DND-41 (cell line): ENCODE measurements around the gene TOMM5.

Experiments
- ATAC-seq: fragments of 200-7000 bp; cut with Tn5 transposase; 3 replicates; pipeline ENCODE4 v1.9.1; 2021; ENCODE audit warnings: low read depth; ENCODE audit not compliant: insufficient read depth
- DNase-seq: peaks from one replicate; pipeline ENCODE4 v3.0.0-alpha.2; 2020
- H2AFZ ChIP-seq: 2 replicates; pipeline ENCODE4 v1.6.0; 2012; ENCODE audit warnings: low read depth, low read length
- H3K27ac ChIP-seq: 2 replicates; pipeline ENCODE4 v1.5.1; 2012; ENCODE audit warnings: low read length, inconsistent platforms
- H3K27me3 ChIP-seq: fragments of 200-600 bp; sonication (generic); 2 replicates; pipeline ENCODE4 v1.6.0; 2012; ENCODE audit warnings: low read length, mild to moderate bottlenecking, inconsistent platforms; ENCODE audit not compliant: insufficient read depth, poor library complexity
- H3K36me3 ChIP-seq: 2 replicates; pipeline ENCODE4 v1.5.1; 2012; ENCODE audit warnings: low read length, inconsistent platforms; ENCODE audit not compliant: insufficient read depth
- H3K4me1 ChIP-seq: 2 replicates; pipeline ENCODE4 v1.5.1; 2012; ENCODE audit warnings: mild to moderate bottlenecking, low read length; ENCODE audit not compliant: insufficient read depth
- H3K4me2 ChIP-seq: 2 replicates; pipeline ENCODE4 v1.6.0; 2012; ENCODE audit warnings: mild to moderate bottlenecking, moderate library complexity, low read length, inconsistent platforms; ENCODE audit not compliant: insufficient read depth
- H3K4me3 ChIP-seq, 2 experiments: fragments of 200-600 bp in 1 of 2; shearing (Covaris generic) in 1 of 2; 2 replicates each; pipeline ENCODE4 v1.5.1; 2012 to 2016; ENCODE audit warnings: inconsistent platforms in 2 of 2, low read length in 2 of 2, mild to moderate bottlenecking in 2 of 2, low read depth in 1 of 2, moderate library complexity in 1 of 2
- H3K79me2 ChIP-seq: 2 replicates; pipeline ENCODE4 v1.6.0; 2012; ENCODE audit warnings: low read length, inconsistent platforms; ENCODE audit not compliant: insufficient read depth
- H3K9ac ChIP-seq: 2 replicates; pipeline ENCODE4 v1.6.0; 2012; ENCODE audit warnings: low read depth, mild to moderate bottlenecking, inconsistent platforms, low read length, moderate library complexity
- H3K9me3 ChIP-seq: 2 replicates; pipeline ENCODE4 v1.5.1; 2012; ENCODE audit warnings: low read length, moderate library complexity, mild to moderate bottlenecking, inconsistent platforms; ENCODE audit not compliant: insufficient read depth, severe bottlenecking
- H4K20me1 ChIP-seq: 2 replicates; pipeline ENCODE4 v1.6.0; 2012; ENCODE audit warnings: low read length; ENCODE audit not compliant: insufficient read depth
- EZH2 ChIP-seq: IDR thresholded peaks from 3 replicates; pipeline ENCODE4 v1.6.1; 2012; ENCODE audit warnings: borderline replicate concordance, low read depth, mild to moderate bottlenecking, moderate library complexity, low read length, inconsistent platforms; ENCODE audit not compliant: severe bottlenecking
- TF ChIP-seq, protein P1 (sequence below): IDR thresholded peaks from 2 replicates; pipeline ENCODE4 v1.5.1; 2012; ENCODE audit warnings: borderline replicate concordance, low read length, moderate library complexity, mild to moderate bottlenecking; ENCODE audit not compliant: poor library complexity, severe bottlenecking; ENCODE audit errors: extremely low read depth

TOMM5 gene

DNA sequence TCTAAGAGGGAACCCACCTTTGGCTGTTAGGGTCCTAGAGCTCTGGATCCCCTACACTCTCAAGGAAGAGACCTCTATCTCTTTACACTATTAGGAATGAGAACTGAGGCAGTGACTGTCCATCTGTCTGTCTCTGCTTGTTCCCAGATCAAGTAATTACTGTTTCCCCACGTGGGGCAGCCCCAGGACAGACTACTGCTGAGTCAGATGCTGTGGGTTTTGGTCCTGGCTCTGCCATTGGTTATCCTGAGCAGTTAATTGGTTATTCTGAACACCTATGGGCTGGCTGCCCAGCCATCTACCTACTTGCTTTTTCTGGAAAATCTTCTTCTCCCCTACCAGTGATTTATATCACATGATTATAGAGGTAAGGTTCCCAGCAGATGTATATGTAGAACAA lies 49.5 kb downstream of the TOMM5 start:
- Histone ChIP-seq H3K4me2 (no peak overlapping the region), H3K9ac (no peak overlapping the region), H3K79me2 (no peaks in the 10 kb centered on the region), H3K4me3 (no peak overlapping the region), H3K36me3 (peaks cover 3% of the 10 kb centered on the region; the same call in 1 of the 2 replicates), H3K27ac (no peak overlapping the region), H3K27me3 (no peaks in the 10 kb centered on the region), H3K9me3 (no peaks in the 10 kb centered on the region), H3K4me1 (no peaks in the 10 kb centered on the region), H4K20me1 (no peaks in the 10 kb centered on the region), H2AFZ (no peak overlapping the region)
- no peak for DNase-seq
- ATAC-seq, result no peak
- TF ChIP-seq EZH2, result no peak
- TF ChIP-seq, protein P1, sequence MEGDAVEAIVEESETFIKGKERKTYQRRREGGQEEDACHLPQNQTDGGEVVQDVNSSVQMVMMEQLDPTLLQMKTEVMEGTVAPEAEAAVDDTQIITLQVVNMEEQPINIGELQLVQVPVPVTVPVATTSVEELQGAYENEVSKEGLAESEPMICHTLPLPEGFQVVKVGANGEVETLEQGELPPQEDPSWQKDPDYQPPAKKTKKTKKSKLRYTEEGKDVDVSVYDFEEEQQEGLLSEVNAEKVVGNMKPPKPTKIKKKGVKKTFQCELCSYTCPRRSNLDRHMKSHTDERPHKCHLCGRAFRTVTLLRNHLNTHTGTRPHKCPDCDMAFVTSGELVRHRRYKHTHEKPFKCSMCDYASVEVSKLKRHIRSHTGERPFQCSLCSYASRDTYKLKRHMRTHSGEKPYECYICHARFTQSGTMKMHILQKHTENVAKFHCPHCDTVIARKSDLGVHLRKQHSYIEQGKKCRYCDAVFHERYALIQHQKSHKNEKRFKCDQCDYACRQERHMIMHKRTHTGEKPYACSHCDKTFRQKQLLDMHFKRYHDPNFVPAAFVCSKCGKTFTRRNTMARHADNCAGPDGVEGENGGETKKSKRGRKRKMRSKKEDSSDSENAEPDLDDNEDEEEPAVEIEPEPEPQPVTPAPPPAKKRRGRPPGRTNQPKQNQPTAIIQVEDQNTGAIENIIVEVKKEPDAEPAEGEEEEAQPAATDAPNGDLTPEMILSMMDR, result no peak

DNA sequence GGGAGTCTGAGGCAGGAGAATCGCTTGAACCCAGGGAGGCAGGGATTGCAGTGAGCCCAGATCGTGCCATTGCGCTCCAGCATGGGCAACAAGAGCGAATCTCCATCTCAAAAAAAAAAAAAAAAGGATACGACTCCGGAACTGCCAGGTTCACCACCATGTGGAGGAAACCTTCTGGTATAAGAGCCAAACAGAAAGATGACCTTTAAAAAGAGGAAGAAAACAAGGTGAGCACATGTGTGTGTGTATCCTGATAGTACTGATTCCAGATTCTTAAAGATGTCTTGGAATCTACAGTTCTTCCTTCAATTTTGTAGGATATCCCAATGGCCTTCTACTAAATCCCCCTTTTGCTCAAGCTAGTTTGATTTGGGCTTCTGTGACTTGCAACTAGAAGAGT lies 49.9 kb downstream of the TOMM5 start:
- H3K27me3 ChIP-seq, result no peaks in the 10 kb centered on the region
- H3K27ac ChIP-seq, result no peak overlapping the region
- H3K4me3 ChIP-seq, result no peak overlapping the region
- no peak overlapping the region for H3K4me2 ChIP-seq
- DNase-seq (no peak), ATAC-seq (no peak)
- H3K36me3 ChIP-seq, result peaks cover 5% of the 10 kb centered on the region; the same call in 1 of the 2 replicates
- H4K20me1 ChIP-seq, result no peaks in the 10 kb centered on the region
- no peaks in the 10 kb centered on the region for H3K9me3 ChIP-seq
- H2AFZ ChIP-seq, result no peak overlapping the region
- TF ChIP-seq EZH2, result no peak
- TF ChIP-seq, protein P1, result no peak
- no peaks in the 10 kb centered on the region for H3K79me2 ChIP-seq
- no peak overlapping the region for H3K9ac ChIP-seq
- H3K4me1 ChIP-seq, result no peaks in the 10 kb centered on the region

DNA sequence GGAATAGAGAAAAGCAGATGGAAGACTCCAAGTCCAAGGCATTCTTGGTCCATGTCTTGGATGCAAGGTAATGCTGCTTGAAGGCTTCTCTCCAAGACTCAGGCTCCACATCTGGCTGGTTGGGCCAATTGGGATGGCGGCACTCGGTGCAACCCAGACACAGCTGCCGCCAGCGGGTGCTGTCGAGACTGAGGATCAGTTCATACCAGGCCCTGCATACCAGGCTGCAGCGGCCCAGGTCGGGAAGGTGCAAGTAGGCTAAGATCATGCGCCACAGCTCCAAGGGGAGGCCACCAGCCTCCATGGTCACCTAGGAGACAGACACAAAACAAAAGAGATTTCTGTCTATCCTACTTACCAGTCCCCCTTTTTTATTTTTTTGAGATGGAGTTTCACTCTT lies 50.9 kb downstream of the TOMM5 start:
- no peak for DNase-seq
- H4K20me1 ChIP-seq, result no peaks in the 10 kb centered on the region
- H3K4me3 ChIP-seq, result no peak overlapping the region
- H2AFZ ChIP-seq, result no peak overlapping the region
- no peak for TF ChIP-seq EZH2
- TF ChIP-seq, protein P1, result no peak
- no peak for ATAC-seq
- no peak overlapping the region for H3K27ac ChIP-seq
- H3K27me3 ChIP-seq, result no peaks in the 10 kb centered on the region
- H3K4me1 ChIP-seq, result no peaks in the 10 kb centered on the region
- no peak overlapping the region for H3K9ac ChIP-seq
- no peak overlapping the region for H3K4me2 ChIP-seq
- H3K79me2 ChIP-seq, result no peaks in the 10 kb centered on the region
- peaks cover 11% of the 10 kb centered on the region; the same call in 1 of the 2 replicates for H3K36me3 ChIP-seq
- no peaks in the 10 kb centered on the region for H3K9me3 ChIP-seq

DNA sequence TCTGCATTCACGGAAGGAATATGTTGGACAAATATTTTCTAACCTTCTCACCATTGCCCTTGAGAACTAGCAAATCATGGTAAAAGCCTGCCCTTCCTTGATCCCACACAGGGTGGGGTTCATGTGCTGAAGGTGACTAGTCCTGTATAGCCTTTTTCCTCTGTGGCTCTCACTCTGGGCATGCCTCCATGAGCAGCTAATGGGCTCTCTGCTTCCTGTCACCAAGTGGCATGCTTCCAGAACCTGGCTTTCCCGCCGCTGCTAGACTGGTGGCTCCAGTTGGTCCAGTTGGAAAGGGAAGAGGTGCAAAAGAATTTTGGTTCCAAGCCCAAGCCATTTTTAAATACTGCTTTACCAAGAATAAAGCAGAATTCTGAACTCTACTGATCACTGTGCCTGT lies 51.8 kb downstream of the TOMM5 start:
- H3K27ac ChIP-seq, result no peak overlapping the region
- no peak overlapping the region for H3K9ac ChIP-seq
- ATAC-seq (no peak), DNase-seq (no peak)
- no peak overlapping the region for H3K4me3 ChIP-seq
- no peak overlapping the region for H2AFZ ChIP-seq
- no peaks in the 10 kb centered on the region for H3K4me1 ChIP-seq
- no peaks in the 10 kb centered on the region for H4K20me1 ChIP-seq
- H3K36me3 ChIP-seq, result peaks cover 14% of the 10 kb centered on the region; the same call in 1 of the 2 replicates
- TF ChIP-seq, protein P1, result no peak
- no peak for TF ChIP-seq EZH2
- H3K4me2 ChIP-seq, result no peak overlapping the region
- no peaks in the 10 kb centered on the region for H3K9me3 ChIP-seq
- no peaks in the 10 kb centered on the region for H3K27me3 ChIP-seq
- H3K79me2 ChIP-seq, result no peaks in the 10 kb centered on the region
